CD4-positive, alpha-beta T cell treated with Interleukin-1 beta for 1 hour (primary cell): ENCODE measurements around the gene H2BK1.

Experiments
- DNase-seq, 2 donors: peaks; one replicate each; pipeline ENCODE4 v3.0.0-alpha.2; 2020 to 2022

Gene H2BK1

DNA sequence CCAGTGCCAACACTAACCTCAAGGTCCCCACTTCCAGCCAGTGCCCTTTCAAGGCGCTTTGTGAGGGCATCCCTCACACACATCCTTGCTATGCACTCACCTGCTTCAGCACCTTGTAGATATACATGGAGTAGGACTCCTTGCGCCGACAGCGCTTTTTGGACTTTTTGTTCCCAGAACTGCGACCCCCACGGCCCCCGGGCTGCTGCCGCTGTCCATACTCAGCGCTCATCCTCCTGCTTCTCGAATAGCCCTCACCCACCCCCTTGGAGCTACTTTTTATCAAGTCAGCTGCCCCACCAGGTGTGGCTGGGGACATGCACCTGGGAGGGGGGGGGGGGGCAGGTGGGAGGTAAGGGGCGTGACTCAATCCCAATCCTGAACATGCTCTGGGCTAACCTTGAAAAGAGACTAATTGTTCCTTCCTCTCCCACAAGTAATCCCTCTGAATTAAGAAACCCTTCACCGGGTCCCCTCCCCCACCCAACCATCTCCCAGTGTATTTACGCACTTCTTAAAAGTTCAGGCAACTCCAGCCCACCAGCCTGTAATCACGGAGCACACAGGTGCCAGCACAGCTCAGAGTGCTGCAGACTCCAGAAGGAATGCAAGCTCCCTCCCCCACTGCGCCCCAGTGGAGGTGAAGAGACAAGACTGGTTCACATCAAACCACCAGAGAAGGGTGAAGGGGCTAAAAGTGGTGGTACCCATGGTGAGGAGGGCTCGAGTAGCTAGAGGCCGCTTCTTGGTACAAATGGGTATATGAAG is at the start of gene H2BK1:
H2BK1 (minus strand) TSS at position 402 of the 768 bp plus-strand sequence; CDS start at position 232, 170 bp downstream.
- no peak for DNase-seq

GRCh38 chr7:151257990-151258389 is 47.7 kb upstream of the H2BK1 start:
- no peak for DNase-seq

DNA sequence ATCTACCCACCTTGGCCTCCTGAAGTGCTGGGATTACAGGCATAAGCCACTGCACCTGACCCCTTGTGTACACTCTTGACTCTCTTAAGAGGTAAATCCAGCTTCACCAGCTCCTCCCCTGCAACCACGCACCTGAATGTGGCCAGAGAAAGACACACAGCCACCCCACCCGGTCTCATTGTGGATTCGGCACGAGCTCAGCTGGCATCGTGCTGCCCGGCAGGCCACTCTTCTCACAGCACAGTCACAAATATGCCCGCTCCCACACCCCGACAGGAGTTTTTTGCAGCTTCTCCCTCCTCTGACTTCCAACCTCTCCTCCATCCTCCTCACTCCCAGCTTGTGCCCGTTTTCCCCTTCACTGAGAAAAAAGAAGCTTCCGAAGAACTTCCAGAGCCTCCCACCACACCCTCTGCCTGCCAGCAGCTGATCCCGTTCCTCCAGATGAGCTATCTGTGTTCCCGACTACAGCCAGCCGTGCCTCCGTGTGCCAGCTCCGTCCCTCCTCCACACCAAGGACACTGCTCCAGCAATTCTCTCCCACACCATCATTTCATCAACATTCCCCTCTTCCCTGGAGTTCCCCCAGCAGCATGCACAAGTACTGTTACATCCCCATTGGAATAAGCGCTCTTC is 46.2 kb upstream of the H2BK1 start:
- DNase-seq, result no peak

DNA sequence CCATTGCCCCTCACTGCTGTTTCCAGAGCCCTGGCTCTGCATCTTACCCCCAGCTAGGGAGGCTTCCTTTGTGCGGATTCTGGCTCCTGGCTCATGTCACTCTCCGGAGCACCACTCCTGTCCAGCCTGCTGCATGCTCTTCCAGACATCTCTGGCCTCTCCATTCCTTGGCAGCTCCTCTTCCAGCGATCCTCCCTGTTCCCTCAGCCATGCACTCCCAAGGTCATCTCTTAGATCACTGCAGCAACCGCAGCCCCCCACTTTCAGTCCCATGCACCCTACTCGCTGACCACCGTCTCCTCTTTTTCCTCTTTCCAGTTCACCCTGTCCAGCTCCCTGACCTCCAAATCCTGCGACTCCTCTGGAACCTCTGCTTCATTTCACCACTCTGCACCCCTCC is 45.1 kb upstream of the H2BK1 start:
- no peak for DNase-seq

DNA sequence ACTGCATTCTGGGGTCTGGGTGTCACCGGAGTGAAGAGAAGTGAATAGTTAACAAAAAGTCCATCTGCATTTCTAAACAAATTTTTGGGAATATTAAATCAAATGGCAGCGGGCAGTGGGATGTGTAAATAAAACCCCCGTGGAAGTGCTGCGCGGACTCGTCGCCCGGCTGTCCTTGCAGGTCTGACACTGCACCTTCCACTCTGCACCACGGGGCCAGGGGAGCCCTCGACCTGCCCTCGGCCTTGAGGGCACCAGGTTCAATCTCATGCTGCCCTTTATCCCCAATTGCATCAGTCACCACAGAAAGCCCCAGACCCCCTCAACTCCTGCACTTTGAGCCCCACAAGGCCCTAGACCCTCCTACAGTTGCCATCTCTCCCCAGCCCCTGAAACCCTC is 44.6 kb upstream of the H2BK1 start:
- no peak for DNase-seq

- no peak for DNase-seq
Measured at GRCh38 chr7:151254316-151254715, 44.0 kb upstream of the H2BK1 start.

DNA sequence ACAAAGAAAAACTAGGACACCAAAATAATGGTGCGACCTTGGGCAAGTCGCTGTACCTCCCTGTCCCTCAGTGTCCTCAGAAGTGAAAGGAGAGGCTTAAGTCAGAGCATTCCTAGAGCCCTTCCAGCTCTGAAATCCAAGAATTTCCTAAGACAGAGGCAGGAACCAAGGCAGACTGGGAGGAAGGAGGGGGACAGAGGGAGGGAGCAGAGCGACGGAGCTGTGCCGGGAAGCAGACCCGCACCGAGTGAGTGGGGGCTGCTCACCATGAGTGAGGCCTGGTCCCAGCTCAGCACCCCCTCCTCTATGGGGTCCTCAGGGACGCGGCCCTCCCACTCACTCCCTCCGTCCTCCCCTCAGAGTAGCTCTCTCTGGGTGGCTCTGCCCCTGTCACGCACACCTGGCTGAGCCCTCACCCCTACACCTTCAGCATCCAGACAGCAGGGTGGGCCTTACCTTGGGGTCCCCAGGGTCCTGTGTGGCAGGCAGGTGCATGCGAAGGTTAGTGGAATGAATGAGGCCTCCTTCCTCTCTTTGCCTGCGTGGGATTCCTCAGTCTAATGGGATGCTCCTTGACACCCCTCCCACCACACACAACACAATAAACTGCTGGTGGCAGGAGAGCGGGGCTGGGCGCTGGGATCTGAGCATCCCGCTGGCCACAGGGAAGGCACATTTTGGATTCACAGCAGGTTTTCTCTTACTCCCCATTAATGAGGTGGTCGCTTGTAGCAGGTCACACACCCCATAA is 42.8 kb upstream of the H2BK1 start:
- DNase-seq, result no peak

DNA sequence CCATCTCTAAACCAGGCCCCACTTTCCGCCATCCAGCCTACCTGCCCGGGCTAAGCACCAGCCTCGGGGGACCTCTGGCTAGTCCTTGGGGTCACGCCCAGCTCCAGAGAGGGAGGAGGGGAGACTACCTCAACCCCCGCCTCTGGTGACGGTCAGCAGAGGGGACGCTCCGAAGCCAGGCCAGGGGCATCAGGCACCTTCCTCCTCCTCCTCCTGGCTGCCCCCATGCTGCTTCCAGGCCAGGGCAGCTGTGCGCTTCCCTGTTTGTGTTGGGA is 42.2 kb upstream of the H2BK1 start:
- no peak for DNase-seq

- DNase-seq, result peak in 1 of 2 donors; percentile 36
Measured at GRCh38 chr7:151251689-151252560, 41.6 kb upstream of the H2BK1 start.

GRCh38 chr7:151251328-151251688 is 41.0 kb upstream of the H2BK1 start:
- no peak for DNase-seq

GRCh38 chr7:151250181-151251132 is 40.2 kb upstream of the H2BK1 start:
- DNase-seq, result no peak

- no peak for DNase-seq
Measured at GRCh38 chr7:151249732-151250072, 39.4 kb upstream of the H2BK1 start.

DNA sequence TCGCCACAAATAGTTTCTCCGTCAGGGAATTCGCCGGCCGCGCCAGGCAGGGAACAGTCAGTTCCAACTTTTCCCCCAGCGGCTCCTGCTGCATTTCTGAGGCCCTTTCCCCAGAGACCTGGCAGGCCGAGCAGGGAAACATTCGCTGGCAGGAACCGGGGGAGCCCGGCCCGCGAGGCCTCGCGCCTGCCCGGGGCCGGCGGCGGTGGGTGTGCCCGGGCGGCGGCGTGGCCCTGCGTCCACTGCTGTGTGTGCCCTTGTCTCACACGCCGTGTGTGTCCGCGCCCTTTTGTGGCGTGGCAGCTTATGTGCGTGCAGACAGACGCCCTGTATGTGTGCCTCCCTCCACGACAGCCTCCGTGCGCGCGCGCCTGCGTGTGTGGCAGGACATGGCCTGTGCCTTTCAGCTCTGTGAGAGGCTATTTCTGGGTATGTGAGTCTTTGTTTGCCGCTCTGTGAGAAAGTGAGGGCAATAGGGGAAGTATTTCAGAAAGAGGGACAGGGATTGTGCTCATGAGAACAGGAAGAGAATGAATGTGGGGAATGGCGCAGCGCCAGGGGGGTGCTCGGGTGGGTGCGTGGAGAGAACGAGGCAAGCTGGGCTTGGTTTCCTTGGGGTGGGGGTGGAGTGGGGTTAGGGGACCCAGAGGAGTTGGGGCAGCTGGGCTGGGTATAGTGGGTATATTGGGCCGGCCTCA is 38.9 kb upstream of the H2BK1 start:
- peak; percentile 18 to 34 for DNase-seq

DNA sequence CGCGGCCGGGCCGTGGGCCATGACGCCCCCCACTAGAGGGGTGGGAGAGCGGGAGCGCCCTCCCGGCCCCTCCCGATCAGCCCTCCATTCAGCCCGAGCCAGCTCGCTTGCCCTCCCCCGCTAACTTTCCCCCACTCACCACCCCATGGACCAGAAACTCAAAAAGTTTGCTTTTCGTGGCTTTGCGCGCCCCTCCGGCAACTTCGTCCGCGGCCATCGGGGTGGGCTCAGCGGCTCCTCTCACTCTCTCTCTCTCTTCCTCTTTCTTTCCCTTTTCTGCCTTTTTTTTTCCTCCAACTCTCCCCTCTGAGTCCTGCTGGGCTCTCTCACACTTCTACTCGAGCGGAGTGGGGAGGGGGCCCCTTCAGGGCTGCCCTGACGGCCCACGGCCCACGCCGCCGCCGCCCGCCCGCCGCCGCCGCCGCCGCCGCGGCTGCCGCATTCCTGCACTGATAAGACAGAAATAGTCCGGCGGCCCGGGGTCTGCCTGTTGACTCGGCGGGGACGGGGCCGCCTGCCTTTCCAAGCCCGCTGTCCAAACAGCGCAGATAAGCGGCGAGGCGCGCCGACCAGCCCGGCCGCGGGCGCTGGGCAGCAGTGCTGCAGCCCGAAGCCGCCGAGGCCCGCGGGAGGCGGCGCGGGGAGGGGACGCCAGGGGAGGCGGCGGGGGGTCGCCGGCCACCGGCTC is 38.2 kb upstream of the H2BK1 start, which contains the start of gene SMARCD3:
SMARCD3 (minus strand) TSS at position 349 of the 688 bp plus-strand sequence; CDS start at position 217, 132 bp downstream.
- DNase-seq, result peak in 1 of 2 donors; percentile 35

- no peak for DNase-seq
Measured at GRCh38 chr7:151247611-151248345, 37.5 kb upstream of the H2BK1 start.

GRCh38 chr7:151246851-151247580 is 36.7 kb upstream of the H2BK1 start:
- DNase-seq, result no peak

DNA sequence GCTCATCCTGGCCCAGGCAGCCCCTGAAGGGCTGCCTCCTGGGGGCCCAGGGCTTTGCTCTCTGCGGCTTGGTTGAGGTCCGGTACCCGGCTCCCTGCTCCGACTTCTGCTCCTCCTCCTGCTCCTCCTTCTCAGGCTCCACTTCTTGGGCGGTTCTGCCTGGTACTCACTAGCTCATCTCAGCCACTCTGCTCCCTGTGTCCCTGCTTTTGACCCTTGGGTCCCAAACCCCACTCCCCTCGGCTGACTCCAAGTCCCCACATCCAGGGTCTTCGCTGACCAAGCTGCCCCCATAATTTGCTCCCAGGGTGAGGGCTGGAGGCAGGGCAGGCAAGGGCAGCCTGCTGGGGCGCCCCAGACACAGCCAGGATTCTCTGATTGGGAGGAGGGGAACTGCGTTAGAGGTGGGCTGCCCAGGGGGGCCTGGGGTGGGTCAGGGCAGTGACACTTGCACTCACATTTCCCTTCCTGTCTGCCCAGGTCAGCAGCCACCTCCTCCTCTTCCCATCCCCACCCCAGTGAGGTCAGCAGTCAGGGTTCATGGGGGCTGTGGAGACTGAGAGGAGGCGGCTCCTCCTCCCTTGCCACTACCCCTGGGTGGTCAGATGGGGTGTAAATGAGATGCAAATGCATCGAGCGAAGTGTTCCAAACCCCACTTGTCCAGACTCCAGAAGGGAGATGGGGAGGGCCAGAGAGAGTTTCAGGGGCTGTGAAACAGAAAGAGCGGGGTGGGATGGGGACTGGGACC is 36.0 kb upstream of the H2BK1 start:
- no peak for DNase-seq

GRCh38 chr7:151245360-151246101 is 35.2 kb upstream of the H2BK1 start:
- DNase-seq, result peak; percentile 73 to 74
